ENCODE data around the gene PACSIN2. TPM values are rescaled to one million over a fixed set of nuclear protein-coding genes. Genes with fewer than 3 reads are reported as not detected.

PACSIN2 gene
- polyA plus RNA-seq, 2 of the 4 experiments (the other 2 are of a cell fraction), result 60.3 to 94.0 TPM

- FAIRE-seq (no peak), DNase-seq (ENCODE audit: low read depth in 1 of 2, low spot score in 1 of 2) (no peak), ATAC-seq (peak in 1 of 2 experiments; percentile 43; a peak in 1 of 6 replicates)
- TF ChIP-seq ELK1 (IDR thresholded peaks at IDR 0.05; ENCODE audit: low read depth, low read length), result no peak
- no peak for TF ChIP-seq RAD21 (conservative IDR thresholded peaks at IDR 0.05 in 1 of 2, IDR thresholded peaks at IDR 0.05 in 1 of 2)
- TF ChIP-seq POLR2AphosphoS2 (conservative IDR thresholded peaks at IDR 0.05; ENCODE audit: low read length), result no peak
- TF ChIP-seq TP53 (CRISPR knock-in tag; IDR thresholded peaks at IDR 0.05), result no peak
- TF ChIP-seq EHF (CRISPR knock-in tag; IDR thresholded peaks at IDR 0.05), result no peak
- TF ChIP-seq HOXA7 (CRISPR knock-in tag; IDR thresholded peaks at IDR 0.05), result no peak
- TF ChIP-seq MYC (IDR thresholded peaks at IDR 0.05; ENCODE audit: borderline replicate concordance, low read length), result no peak
- TF ChIP-seq KDM1A (IDR thresholded peaks at IDR 0.05; ENCODE audit: low read depth), result no peak
- H3K4me3 ChIP-seq, result no peak overlapping the region
- H3K27ac ChIP-seq, result 0 out of 6 replicates have a peak overlapping the region, but pooled peaks of 1 of the 2 experiments have one; percentile 35
- whole genome bisulfite sequencing (ENCODE audit: missing lambda C conversion rate), result 87% methylated on average over 5 of the region's 5 CpGs
- H3K9me3 ChIP-seq, result no peaks in the 10 kb centered on the region
- ChIA-PET POLR2A (no interaction called here), CTCF (interaction anchor here (0.6 to 1.2 kb wide), 4 partner anchors 10 to 1384 kb away, joined by 3 to 4 read pairs (median 3); no protein-coding TSS in a partner anchor)
- peaks cover 22% of the 10 kb centered on the region for H3K4me1 ChIP-seq
- no peak overlapping the region for H3K4me2 ChIP-seq
Observed at GRCh38 chr22:42848941-42849550, 165.9 kb downstream of the PACSIN2 start.

GRCh38 chr22:42847110-42847509, 167.8 kb downstream of the PACSIN2 start:
- POLR2A ChIA-PET, result no interaction called here
- no peak for TF ChIP-seq CHD4 (IDR thresholded peaks at IDR 0.05; ENCODE audit: borderline replicate concordance)
- TF ChIP-seq SREBF2 (IDR thresholded peaks at IDR 0.05), result no peak
- TF ChIP-seq FOSL2 (IDR thresholded peaks at IDR 0.05), result no peak
- no peak for TF ChIP-seq FOSL2 (CRISPR knock-in tag; IDR thresholded peaks at IDR 0.05)
- no peak for TF ChIP-seq NFE2L2 (conservative IDR thresholded peaks at IDR 0.05; ENCODE audit: low read length)
- no peak for TF ChIP-seq BCL3 (IDR thresholded peaks at IDR 0.05)
- TF ChIP-seq, protein P1, sequence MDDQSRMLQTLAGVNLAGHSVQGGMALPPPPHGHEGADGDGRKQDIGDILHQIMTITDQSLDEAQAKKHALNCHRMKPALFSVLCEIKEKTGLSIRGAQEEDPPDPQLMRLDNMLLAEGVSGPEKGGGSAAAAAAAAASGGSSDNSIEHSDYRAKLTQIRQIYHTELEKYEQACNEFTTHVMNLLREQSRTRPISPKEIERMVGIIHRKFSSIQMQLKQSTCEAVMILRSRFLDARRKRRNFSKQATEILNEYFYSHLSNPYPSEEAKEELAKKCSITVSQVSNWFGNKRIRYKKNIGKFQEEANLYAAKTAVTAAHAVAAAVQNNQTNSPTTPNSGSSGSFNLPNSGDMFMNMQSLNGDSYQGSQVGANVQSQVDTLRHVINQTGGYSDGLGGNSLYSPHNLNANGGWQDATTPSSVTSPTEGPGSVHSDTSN (IDR thresholded peaks at IDR 0.05), result no peak
- TF ChIP-seq ZC3H11A (IDR thresholded peaks at IDR 0.05), result no peak
- TF ChIP-seq, protein P2, sequence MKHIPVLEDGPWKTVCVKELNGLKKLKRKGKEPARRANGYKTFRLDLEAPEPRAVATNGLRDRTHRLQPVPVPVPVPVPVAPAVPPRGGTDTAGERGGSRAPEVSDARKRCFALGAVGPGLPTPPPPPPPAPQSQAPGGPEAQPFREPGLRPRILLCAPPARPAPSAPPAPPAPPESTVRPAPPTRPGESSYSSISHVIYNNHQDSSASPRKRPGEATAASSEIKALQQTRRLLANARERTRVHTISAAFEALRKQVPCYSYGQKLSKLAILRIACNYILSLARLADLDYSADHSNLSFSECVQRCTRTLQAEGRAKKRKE (CRISPR knock-in tag; IDR thresholded peaks at IDR 0.05; ENCODE audit: low read depth), result no peak
- TF ChIP-seq HOXB13 (CRISPR knock-in tag; IDR thresholded peaks at IDR 0.05; ENCODE audit: low read depth), result no peak
- TF ChIP-seq TFCP2L1 (CRISPR knock-in tag; IDR thresholded peaks at IDR 0.05), result no peak
- no peak for TF ChIP-seq EHMT2 (IDR thresholded peaks at IDR 0.05; ENCODE audit: low read depth)
- TF ChIP-seq CBX2 (IDR thresholded peaks at IDR 0.05; ENCODE audit: borderline replicate concordance, low read depth), result no peak
- TF ChIP-seq EHF (CRISPR knock-in tag; IDR thresholded peaks at IDR 0.05), result no peak
- no peak for TF ChIP-seq MAFK (IDR thresholded peaks at IDR 0.05; ENCODE audit: partially characterized antibody)
- FAIRE-seq, result no peak

More at GRCh38 chr22:42847110-42847509, 167.8 kb downstream of the PACSIN2 start:
- ATAC-seq, result no peak
- Histone ChIP-seq H3K4me2 (no peak overlapping the region), H3K27ac (no peak overlapping the region), H3K4me1 (peaks cover 22% of the 10 kb centered on the region), H3K4me3 (no peak overlapping the region), H3K9me3 (no peaks in the 10 kb centered on the region)
- CTCF ChIA-PET, result no interaction called here
- 100% methylated on average over 3 of the region's 3 CpGs for WGBS (ENCODE audit: missing lambda C conversion rate)
- DNase-seq (ENCODE audit: low read depth in 1 of 2, low spot score in 1 of 2), result no peak

Data from A549 (cell line).